GM08714 (cell line): ENCODE results near the gene PP2D1.
"Not testable (repeated sequence)": the region's sequence is repeated elsewhere in the genome, so short reads cannot be mapped to it uniquely, and the experiment has no call there.

Experiments
- H3K4me3 ChIP-seq: fragments of 200-500 bp; sonication (Bioruptor generic); 2 replicates; pipeline ENCODE4 v1.5.1; 2014; ENCODE audit warnings: mild to moderate bottlenecking, low read length, inconsistent platforms
- ZNF274 ChIP-seq: IDR thresholded peaks from 2 replicates; pipeline ENCODE4 v1.6.1; 2012; ENCODE audit warnings: mild to moderate bottlenecking, low read depth, low read length

PP2D1 gene

DNA sequence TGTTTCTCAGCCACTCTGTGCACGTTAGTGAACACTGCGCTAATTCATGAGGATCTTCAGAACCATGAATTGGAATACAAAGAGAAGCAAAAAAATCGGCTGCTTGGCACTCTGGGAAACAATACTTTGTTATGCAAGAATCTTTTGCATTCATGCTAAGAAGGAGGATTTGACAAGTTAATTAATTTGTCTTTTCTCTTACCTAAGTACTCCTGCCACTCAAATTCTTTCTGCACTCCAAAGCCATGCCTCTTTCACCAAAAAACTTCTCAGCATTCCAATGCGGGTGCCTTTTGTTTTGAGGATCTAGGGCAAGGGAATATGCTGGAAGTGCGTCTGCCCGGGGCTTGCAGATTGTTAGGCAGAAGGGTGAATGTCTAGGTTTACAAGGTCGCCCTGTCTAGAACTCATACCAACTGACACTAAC is 16.9 kb upstream of the PP2D1 start:
- no peak overlapping the region for H3K4me3 ChIP-seq
- no peak for TF ChIP-seq ZNF274

DNA sequence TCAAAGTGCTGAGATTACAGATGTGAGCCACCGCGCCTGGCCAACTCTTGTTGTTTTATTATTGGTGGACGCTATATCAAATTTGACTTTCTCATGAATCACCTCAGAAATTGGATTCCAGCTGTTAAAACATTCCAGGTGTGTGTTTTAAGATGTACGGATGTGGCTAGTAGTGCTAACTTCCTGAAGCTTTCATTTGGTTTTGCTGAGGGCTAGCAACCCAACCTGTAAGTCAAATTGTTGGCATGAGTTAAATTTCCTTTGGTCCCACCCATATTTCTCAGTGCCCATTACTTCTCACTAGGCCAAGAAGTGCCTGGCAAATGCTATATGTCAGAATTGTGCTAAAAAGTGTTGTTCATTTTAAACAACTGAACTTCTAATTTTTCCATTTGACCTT is 15.1 kb upstream of the PP2D1 start:
- H3K4me3 ChIP-seq = no peak overlapping the region
- no peak for TF ChIP-seq ZNF274

DNA sequence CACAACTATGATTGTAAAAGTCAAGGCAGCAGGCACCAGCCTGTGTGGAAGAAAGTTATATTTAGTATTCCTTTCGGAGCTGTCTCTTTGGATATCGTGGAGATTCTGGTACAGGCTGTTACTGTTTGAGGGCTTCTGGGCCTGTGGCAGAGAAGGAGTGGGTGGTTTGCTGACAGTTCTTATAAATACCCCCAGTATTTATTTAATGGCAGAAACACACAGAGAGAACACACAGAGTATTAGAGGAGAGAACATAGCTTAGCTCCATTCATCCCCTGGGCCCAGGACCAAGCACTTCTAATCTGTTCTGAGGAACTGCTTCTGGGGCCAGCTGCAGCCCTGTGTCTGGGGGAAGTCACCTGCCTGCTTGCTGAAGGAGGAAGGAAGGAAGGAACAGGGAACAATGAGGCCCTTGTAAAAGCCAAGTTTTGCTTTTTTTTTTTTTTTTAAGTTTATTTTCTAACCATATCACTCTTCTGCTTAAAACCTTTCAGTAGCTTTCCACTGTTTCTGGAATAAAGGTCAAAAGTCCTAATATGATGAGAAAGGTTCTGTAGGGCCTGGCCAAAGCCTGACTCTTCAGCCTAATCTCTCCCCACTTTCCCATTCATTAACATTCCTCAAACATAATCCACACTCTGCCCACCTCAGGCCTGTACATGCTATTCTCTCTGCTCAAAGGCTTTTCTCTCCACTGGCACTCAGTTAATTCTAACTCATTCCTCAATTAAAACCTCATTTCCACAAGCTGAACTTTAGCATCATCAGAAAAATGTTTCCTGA is 11.8 kb upstream of the PP2D1 start:
- H3K4me3 ChIP-seq = no peak overlapping the region
- TF ChIP-seq ZNF274 = no peak

DNA sequence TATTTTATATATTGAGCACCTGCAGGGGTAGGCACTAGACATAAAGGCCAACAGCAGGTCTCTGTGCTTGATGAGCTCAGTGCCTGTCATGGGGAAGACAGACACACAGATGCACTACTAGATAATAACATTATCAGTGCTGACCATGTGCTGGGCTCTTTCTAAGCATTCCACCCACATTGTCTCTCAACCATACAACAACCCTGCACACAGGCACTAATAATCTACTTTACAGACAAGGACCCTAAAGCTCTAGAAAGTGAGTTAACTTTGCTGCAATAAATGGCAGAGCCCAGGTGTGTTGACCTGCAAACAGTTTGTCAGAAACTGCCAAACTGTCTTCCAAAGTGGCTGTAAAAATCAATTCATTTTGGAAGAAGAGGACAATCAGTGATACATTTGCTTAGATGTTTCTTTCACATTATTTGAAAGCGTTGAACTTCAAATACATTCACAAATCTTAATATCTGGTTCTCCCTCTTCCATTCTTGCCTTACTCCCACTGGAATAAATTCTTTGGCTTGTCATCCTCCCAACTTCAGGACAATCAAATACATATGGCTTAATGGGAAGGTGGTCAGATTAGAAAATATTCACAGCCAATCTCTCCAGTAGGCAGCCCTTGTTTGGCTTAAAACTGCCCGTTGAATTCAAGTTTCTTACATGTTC is 11.0 kb upstream of the PP2D1 start:
- H3K4me3 ChIP-seq = no peak overlapping the region
- TF ChIP-seq ZNF274 = no peak

DNA sequence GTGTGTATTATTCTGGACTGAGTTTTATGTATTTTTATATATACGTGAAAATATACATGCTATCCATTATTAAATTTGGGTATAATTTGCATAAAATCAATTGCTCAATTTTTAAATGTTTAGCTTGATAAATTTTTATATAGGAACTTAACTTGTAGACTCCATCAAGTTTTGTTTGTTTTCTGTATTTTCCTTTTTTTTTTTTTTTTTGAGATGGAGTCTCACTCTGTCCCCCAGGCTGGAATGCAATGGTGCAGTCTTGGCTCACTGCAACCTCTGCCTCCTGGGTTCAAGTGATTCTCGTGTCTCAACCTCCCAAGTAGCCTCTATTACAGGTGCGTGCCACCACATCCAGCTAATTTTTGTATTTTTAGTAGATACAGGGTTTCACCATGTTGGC is 4.0 kb upstream of the PP2D1 start:
- not testable (repeated sequence) for H3K4me3 ChIP-seq

DNA sequence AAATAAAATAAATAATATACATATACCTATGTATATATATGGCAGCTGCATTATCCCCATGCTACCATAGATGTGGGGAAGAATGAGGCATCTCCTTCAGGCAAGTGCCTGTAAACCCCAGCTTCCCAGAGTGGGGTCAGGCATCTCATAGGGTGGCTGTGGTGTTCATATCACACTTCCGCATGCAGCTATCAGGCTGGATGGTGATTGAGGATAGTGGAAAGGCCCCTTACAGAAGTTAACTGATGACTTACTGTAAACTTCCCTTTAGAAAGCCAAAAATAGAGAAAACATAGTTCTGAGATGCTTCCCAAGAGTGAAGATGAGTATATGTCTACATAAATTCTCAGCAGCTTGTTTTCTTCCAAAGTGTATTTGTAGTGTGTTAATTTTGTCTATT is 3.5 kb upstream of the PP2D1 start:
- TF ChIP-seq ZNF274 = no peak
- no peak overlapping the region for H3K4me3 ChIP-seq

DNA sequence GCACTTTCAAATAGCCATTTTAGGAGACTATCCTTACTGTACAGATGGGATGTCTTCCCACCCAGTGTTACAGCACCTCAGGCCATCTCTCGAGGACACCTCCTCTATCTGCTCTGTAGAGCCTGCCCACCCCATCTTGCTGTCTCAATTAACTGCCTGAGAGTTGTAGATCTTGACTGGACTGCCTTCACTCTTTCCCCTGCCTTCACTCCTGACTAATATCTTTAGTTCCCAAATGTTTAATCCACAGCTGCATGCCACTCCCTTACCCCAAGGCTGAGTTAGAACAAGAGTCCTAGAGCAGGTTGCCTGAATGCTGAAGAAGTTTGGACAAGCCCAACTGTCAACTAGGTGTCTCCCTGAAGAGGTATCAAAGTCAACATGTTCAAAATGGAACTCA is 1.3 kb upstream of the PP2D1 start:
- H3K4me3 ChIP-seq = no peak overlapping the region
- TF ChIP-seq ZNF274 = no peak

DNA sequence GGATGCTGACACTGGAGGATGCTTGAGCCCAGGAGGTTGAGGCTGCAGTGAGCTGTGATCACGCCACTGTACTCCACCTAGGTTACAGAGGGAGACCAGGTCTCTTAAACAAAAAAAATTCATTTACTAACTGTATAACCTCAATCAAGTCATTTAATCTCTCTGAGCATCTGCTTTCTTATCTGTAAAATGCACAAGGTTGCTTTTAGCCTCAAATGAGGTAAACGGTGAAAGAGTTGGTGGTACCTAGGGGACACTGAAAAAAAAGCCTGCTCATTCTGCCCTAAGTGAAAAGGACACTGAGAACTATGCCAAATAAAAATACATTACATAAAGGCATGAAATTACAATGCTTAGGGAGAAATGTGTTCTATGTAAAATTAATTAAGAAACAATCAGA is 3.4 kb downstream of the PP2D1 start:
- H3K4me3 ChIP-seq = no peak overlapping the region
- TF ChIP-seq ZNF274 = no peak

DNA sequence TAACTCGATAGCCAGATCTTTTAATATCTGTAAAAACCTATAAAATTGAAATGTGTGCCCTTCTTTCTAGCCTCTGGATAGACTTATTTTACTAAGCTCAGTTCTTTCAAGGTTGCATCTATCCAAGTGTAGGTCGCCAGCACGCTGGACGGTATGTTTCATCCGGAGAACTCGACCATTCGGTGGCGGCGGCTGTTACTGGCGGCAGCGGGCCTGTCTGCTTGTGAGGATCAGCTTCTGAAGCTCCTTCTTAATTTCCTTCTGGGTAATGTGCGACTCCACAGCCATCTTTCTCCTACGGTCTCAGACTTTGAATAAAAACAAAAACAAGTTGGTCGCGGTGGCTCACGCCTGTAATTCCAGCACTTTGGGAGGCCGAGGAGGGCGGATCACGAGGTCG is 4.1 kb downstream of the PP2D1 start:
- TF ChIP-seq ZNF274 = no peak
- H3K4me3 ChIP-seq = no peak overlapping the region

DNA sequence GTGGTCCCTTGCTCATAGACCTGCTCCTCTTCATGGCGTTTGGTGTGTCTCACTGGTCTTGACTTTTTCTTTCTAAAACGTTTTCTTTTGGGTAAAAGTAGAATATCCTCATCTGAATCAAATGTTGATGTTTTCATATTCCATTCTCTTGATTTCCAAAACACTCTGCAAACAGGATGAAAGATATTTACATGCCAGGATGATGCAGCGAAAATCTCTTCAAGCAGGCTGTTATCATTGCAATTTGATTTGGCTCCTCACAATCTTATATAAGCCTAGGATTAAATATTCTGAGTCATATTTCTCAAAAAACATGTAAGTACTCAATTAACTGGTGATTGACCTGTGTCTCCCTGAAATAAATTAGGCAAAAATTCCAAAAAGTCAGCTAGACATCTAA is 10.1 kb downstream of the PP2D1 start:
- H3K4me3 ChIP-seq = no peak overlapping the region
- TF ChIP-seq ZNF274 = no peak

DNA sequence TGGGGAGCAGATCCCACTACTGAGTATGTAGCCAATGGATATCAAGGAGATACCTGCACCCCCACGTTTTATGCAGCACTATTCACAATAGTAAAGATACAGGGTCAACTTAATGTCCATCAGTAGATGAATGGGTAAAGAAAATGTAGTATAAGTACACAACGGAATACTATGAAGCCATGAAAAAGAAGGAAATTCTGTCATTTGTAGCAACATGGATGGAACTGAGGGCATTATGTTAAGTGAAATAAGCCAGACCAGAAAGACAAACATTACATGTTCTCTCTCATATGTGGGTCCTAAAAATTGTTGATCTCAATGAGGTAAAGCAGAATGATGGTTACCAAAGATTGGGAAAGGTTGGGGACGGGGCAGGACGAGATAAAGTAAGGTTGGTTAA is 14.6 kb downstream of the PP2D1 start:
- no peak overlapping the region for H3K4me3 ChIP-seq
- TF ChIP-seq ZNF274 = no peak

DNA sequence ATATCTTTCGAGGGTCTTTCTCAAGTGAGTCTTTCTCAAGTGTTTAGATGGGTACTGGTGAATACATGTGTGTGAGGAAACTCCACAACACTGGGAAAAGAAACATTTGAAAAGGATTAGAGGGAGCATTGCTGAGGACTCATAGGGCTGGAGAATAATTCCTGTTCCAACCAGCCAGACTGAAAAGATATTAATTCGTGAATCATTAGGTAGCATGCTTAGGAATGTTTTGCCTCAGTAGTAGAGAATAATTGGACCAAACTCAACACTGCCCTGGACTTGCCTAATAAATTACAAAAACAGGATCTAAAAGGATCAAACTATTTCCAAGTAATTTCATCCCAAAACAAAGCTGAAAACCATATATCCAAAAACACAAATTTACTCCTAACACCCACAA is 17.3 kb downstream of the PP2D1 start:
- no peak for TF ChIP-seq ZNF274
- H3K4me3 ChIP-seq = no peak overlapping the region

DNA sequence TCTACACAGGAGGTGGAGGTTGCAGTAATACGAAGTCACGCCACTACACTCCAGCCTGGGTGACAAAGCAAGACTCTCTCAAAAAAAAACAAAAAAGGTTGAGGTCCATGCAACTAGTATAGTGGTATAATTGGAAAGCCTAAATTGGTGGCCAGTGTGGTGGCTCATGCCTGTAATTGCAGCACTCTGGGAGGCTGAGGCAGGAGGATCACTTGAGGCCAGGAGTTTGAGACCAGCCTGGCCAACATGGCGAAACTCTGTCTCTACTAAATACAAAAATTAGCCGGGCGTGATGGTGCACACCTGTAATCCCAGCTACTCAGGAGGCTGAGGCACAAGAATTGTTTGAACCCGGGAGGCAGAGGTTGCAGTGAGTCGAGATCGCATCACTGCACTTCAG is 23.2 kb downstream of the PP2D1 start:
- not testable (repeated sequence) for H3K4me3 ChIP-seq

DNA sequence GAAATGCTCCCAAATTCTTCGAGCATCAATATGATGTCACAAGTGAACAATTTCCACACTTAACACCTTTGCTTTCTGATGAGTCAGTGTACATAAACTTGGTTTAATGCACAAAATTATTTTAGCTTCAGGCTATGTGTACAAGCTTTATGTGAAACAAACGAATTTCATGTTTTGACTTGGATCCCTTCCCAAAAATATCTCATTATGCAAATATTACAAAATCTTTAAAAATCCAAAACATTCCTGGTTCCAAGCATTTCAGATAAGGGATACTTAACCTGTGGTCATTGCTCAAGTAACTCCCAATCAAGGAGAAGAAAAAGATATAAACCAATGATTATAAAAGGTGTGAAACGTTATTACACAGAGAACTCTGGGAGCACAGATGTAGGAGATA is 40.0 kb downstream of the PP2D1 start:
- no peak for TF ChIP-seq ZNF274
- no peak overlapping the region for H3K4me3 ChIP-seq

DNA sequence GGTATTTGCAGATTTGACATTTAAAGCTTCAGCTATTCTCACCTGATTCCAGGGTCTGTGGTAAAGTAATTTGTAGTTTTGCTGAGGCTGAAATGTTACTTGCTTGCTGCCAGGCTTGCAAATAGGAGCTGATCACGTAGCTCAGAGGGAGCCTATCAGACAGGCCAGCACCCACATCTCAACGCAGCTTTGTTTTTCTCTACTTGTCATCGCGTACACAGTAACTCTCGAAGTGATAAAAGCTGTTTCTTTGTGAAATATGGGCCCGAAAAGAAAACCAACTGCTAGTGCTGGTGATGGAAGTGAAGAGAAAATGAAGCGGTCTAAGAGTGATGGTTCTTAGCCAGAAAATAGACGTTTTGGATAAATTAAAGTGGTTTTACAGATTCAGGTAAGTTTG is 41.7 kb downstream of the PP2D1 start:
- TF ChIP-seq ZNF274 = no peak
- no peak overlapping the region for H3K4me3 ChIP-seq

DNA sequence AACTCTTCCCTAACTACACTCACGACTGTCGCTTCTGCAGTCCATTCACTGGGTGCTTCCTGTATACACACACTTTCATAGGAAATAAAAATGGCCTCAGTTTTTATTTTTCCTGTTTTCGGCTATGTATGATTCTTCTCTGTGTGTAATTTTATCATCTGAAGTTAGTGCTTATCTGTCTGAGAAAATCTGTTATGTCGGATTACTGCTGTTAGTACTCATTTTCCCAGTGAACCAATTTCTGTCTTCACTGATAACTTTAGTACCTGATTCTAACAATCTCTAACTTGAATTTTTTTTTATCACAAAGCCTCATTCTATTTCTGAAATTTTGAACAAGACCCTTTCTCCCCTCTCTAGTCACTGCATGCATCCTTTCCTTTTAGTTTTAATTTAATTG is 44.3 kb downstream of the PP2D1 start:
- TF ChIP-seq ZNF274 = no peak
- H3K4me3 ChIP-seq = no peak overlapping the region
